Activated CD4-positive, alpha-beta memory T cell treated with anti-CD3 and anti-CD28 coated beads for 36 hours (primary cell): ENCODE data around the gene ASTN2. TPM values are rescaled to one million over a fixed set of nuclear protein-coding genes. Genes with fewer than 3 reads are reported as not detected.

Source experiments
- CTCF ChIA-PET: fragments of 350-600 bp; sonication (Branson Sonifier 250); formaldehyde crosslinking; loops from one replicate; lab custom pipeline; 2021; ENCODE audit warnings: antibody characterized with exemption, inconsistent platforms; lab: Charles Lee
- POLR2A ChIA-PET: fragments of 350-600 bp; sonication (Branson Sonifier 250); formaldehyde crosslinking; loops from one replicate; lab custom pipeline; 2021; ENCODE audit warnings: antibody characterized with exemption; lab: Charles Lee
- DNase-seq: peaks from one replicate; pipeline ENCODE4 v3.0.0-alpha.2; 2020
- H3K27ac Mint-ChIP-seq: one replicate; pipeline ENCODE4 v1.8.0; 2021; ENCODE audit warnings: mixed read lengths
- H3K27me3 Mint-ChIP-seq: one replicate; pipeline ENCODE4 v1.8.0; 2021; ENCODE audit warnings: mixed read lengths
- H3K36me3 Mint-ChIP-seq: one replicate; pipeline ENCODE4 v1.8.0; 2021; ENCODE audit warnings: mixed read lengths
- H3K4me1 Mint-ChIP-seq: one replicate; pipeline ENCODE4 v1.8.0; 2021; ENCODE audit warnings: low read depth, mixed read lengths
- H3K4me3 Mint-ChIP-seq: one replicate; pipeline ENCODE4 v1.8.0; 2021; ENCODE audit warnings: mild to moderate bottlenecking, mixed read lengths
- H3K9me3 Mint-ChIP-seq: one replicate; pipeline ENCODE4 v1.8.0; 2021; ENCODE audit warnings: mixed read lengths
- intact Hi-C: fragments of 100-400 bp; cut with micrococcal nuclease; formaldehyde crosslinking; loops from one replicate; pipeline ENCODE4 v1.15.1; 2023
- total RNA-seq, 2 experiments: library from RNA; stranded (reverse); gene quantifications; one replicate each; pipeline ENCODE4 v1.2.3, GENCODE V29; 2021

Gene ASTN2
- total RNA-seq, 2 experiments from 2014 or later, result 3.3 to 3.4 TPM

GRCh38 chr9:117379341-117379740 is 35.5 kb downstream of the ASTN2 start:
- intact Hi-C loops, result no loop called here
- no peaks in the 10 kb centered on the region for H3K27me3 Mint-ChIP-seq
- CTCF ChIA-PET, result no interaction called here
- no peaks in the 10 kb centered on the region for H3K4me1 Mint-ChIP-seq
- H3K4me3 Mint-ChIP-seq, result no peak overlapping the region
- H3K9me3 Mint-ChIP-seq, result peaks cover 3% of the 10 kb centered on the region
- no peak overlapping the region for H3K27ac Mint-ChIP-seq
- DNase-seq, result no peak
- POLR2A ChIA-PET, result no interaction called here
- H3K36me3 Mint-ChIP-seq, result no peaks in the 10 kb centered on the region

GRCh38 chr9:117377046-117377445 is 37.8 kb downstream of the ASTN2 start:
- Mint-ChIP-seq H3K4me3 (no peak overlapping the region), H3K36me3 (no peaks in the 10 kb centered on the region), H3K9me3 (peaks cover 3% of the 10 kb centered on the region), H3K27me3 (no peaks in the 10 kb centered on the region), H3K4me1 (no peaks in the 10 kb centered on the region), H3K27ac (no peak overlapping the region)
- no peak for DNase-seq
- POLR2A ChIA-PET, result no interaction called here
- CTCF ChIA-PET, result no interaction called here
- intact Hi-C loops, result no loop called here

DNA sequence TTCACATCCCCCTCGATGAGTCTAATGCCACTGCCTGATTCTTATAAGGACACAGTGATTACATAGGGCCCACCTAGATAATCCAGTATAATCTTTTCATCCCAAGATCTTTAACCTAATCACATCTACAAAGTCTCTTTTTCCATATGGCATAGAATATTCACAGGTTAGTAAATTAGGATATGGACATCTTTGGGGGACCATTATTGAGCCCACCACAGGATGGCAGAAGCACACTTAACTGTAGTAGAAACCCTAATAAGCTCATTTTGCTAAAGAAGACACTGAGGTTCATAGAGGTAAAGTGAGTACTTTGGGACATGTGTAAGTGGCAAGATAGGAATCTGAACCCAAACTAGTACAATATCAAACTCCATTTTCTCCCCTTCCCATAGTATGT is 38.9 kb downstream of the ASTN2 start:
- intact Hi-C loops, result no loop called here
- ChIA-PET POLR2A (no interaction called here), CTCF (no interaction called here)
- no peak for DNase-seq
- no peaks in the 10 kb centered on the region for H3K4me1 Mint-ChIP-seq
- no peak overlapping the region for H3K27ac Mint-ChIP-seq
- no peak overlapping the region for H3K4me3 Mint-ChIP-seq
- H3K9me3 Mint-ChIP-seq, result peaks cover under 1% of the 10 kb centered on the region
- no peaks in the 10 kb centered on the region for H3K27me3 Mint-ChIP-seq
- H3K36me3 Mint-ChIP-seq, result no peaks in the 10 kb centered on the region

GRCh38 chr9:117374076-117374725 is 40.7 kb downstream of the ASTN2 start:
- ChIA-PET POLR2A (no interaction called here), CTCF (no interaction called here)
- H3K4me1 Mint-ChIP-seq, result no peaks in the 10 kb centered on the region
- no peaks in the 10 kb centered on the region for H3K36me3 Mint-ChIP-seq
- no peaks in the 10 kb centered on the region for H3K27me3 Mint-ChIP-seq
- intact Hi-C loops, result no loop called here
- H3K4me3 Mint-ChIP-seq, result no peak overlapping the region
- no peaks in the 10 kb centered on the region for H3K9me3 Mint-ChIP-seq
- no peak overlapping the region for H3K27ac Mint-ChIP-seq
- no peak for DNase-seq

- Mint-ChIP-seq H3K27me3 (no peaks in the 10 kb centered on the region), H3K9me3 (peaks cover 2% of the 10 kb centered on the region), H3K4me1 (no peaks in the 10 kb centered on the region), H3K27ac (no peak overlapping the region), H3K36me3 (no peaks in the 10 kb centered on the region), H3K4me3 (no peak overlapping the region)
- intact Hi-C loops, result no loop called here
- POLR2A ChIA-PET, result no interaction called here
- no peak for DNase-seq
- CTCF ChIA-PET, result no interaction called here
Observed at GRCh38 chr9:117368684-117369230, 46.1 kb downstream of the ASTN2 start.

GRCh38 chr9:117365438-117365837 is 49.4 kb downstream of the ASTN2 start:
- CTCF ChIA-PET, result no interaction called here
- POLR2A ChIA-PET, result no interaction called here
- Mint-ChIP-seq H3K4me1 (no peaks in the 10 kb centered on the region), H3K4me3 (no peak overlapping the region), H3K36me3 (no peaks in the 10 kb centered on the region), H3K9me3 (peaks cover 2% of the 10 kb centered on the region), H3K27me3 (no peaks in the 10 kb centered on the region), H3K27ac (no peak overlapping the region)
- DNase-seq, result no peak
- intact Hi-C loops, result no loop called here

DNA sequence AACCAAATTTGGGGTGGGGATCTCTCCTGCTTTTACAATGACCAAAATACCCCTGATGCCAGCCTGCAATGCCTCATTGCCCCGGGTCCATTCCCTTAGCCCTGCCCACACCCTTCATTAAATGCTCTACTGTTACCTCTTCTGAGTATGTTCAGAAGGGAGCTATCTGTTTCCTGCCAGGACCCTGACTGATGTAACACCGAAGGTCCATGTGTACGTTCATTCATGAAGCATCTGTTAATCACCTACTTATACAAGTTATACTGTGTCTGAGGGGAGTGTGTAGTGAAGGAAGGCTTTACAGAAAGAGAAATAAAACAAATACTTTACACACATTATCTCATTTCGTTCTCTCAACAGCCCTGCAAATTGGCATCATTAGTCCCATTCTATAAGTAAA is 51.9 kb downstream of the ASTN2 start:
- no peaks in the 10 kb centered on the region for H3K36me3 Mint-ChIP-seq
- ChIA-PET CTCF (no interaction called here), POLR2A (no interaction called here)
- peaks cover 2% of the 10 kb centered on the region for H3K9me3 Mint-ChIP-seq
- H3K27me3 Mint-ChIP-seq, result no peaks in the 10 kb centered on the region
- intact Hi-C loops, result no loop called here
- DNase-seq, result no peak
- no peak overlapping the region for H3K27ac Mint-ChIP-seq
- H3K4me3 Mint-ChIP-seq, result no peak overlapping the region
- H3K4me1 Mint-ChIP-seq, result no peaks in the 10 kb centered on the region

DNA sequence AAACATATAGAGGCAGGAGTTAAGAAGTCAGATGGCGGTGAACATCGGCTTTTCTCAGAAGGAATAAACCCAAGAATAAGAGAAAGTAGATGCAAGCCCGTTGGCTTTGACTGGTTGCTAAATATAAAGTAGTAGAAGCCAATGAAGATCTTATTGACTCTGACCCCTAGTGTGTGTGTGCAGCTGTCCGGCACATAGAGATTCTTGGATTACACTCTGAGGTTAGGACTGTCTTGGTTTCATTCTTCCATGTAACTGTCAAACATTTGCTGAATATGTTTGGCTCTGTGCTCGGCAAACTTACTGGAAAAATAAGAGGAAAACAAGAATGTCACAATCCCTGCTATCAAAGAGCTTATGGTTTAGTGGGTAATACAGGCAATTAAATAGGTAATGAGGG is 54.9 kb downstream of the ASTN2 start:
- no peak for DNase-seq
- H3K9me3 Mint-ChIP-seq, result no peaks in the 10 kb centered on the region
- H3K36me3 Mint-ChIP-seq, result no peaks in the 10 kb centered on the region
- H3K27ac Mint-ChIP-seq, result no peak overlapping the region
- ChIA-PET POLR2A (no interaction called here), CTCF (no interaction called here)
- no peaks in the 10 kb centered on the region for H3K27me3 Mint-ChIP-seq
- no peak overlapping the region for H3K4me3 Mint-ChIP-seq
- H3K4me1 Mint-ChIP-seq, result no peaks in the 10 kb centered on the region
- intact Hi-C loops, result no loop called here

GRCh38 chr9:117355542-117355941 is 59.3 kb downstream of the ASTN2 start:
- Mint-ChIP-seq H3K4me3 (no peak overlapping the region), H3K9me3 (no peaks in the 10 kb centered on the region), H3K27ac (no peak overlapping the region), H3K27me3 (no peaks in the 10 kb centered on the region), H3K36me3 (no peaks in the 10 kb centered on the region), H3K4me1 (no peaks in the 10 kb centered on the region)
- no peak for DNase-seq
- POLR2A ChIA-PET, result no interaction called here
- intact Hi-C loops, result no loop called here
- CTCF ChIA-PET, result no interaction called here

GRCh38 chr9:117354997-117355396 is 59.9 kb downstream of the ASTN2 start:
- Mint-ChIP-seq H3K27me3 (no peaks in the 10 kb centered on the region), H3K4me1 (no peaks in the 10 kb centered on the region), H3K9me3 (no peaks in the 10 kb centered on the region), H3K36me3 (no peaks in the 10 kb centered on the region), H3K27ac (no peak overlapping the region), H3K4me3 (no peak overlapping the region)
- ChIA-PET POLR2A (no interaction called here), CTCF (no interaction called here)
- intact Hi-C loops, result no loop called here
- no peak for DNase-seq

DNA sequence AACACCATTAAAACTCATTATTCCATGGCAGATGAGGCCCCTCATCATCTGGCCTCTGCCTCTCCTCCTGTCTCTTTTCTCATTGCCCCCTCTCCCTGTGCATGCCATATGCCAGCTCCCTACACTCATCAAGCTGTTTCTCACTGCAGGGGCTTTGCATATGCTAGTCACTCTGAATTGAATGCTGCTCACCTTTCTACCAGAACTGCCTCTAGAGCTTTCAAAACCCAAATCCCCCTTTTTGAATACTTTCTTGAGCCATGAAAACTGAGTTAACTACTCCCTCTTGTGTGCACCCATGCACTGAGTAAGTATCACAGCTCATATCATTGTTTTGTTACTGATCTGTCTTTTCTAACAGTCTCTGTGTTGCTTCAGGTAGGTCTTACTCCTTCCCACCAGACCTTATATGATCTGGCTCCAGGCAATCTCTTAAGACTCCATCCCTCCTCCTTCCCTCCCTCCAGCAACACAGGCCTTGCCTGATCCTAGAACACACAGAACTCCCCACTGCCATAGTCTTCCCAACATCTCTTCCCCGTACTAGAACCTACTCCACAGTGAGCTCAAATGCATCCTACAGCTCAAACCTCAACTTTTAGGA is 60.5 kb downstream of the ASTN2 start:
- intact Hi-C loops, result no loop called here
- POLR2A ChIA-PET, result no interaction called here
- Mint-ChIP-seq H3K9me3 (no peaks in the 10 kb centered on the region), H3K4me3 (no peak overlapping the region), H3K27me3 (no peaks in the 10 kb centered on the region), H3K4me1 (no peaks in the 10 kb centered on the region), H3K36me3 (no peaks in the 10 kb centered on the region), H3K27ac (no peak overlapping the region)
- CTCF ChIA-PET, result no interaction called here
- no peak for DNase-seq

DNA sequence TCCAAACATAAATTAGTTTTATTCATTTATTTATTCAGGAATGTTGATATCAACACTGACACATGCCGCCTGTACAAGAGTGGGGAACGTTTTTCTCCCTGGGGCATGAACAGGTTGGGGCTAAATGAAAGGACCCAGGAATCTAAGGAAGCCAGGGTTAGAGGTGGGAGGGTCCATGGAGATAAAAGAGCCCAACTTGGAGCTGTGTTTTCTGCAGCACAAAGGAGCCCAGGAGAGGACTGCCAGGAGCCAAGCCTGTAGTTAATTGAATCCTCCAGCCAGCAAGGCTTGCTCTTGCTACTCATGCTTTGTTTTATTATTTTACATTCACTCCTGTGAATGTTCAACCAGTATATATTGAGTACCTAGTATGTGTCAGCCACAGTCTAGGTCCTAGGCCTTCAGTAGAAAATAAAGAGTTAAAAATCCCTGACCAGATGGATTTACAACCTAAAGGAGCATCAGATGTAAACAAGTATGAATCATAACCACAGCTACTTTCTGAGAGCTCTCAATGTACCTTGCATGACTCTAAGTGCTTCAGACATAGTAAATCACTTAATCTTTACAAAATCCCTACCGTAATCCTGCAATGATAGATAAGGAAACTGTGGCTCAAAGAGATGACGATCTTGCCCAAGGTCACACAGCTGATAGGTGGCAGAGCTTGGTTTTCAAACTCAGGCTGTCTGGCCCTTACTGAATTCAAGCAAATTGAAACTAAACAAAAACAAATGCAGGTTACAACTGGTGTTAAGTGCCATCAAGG is 69.8 kb downstream of the ASTN2 start:
- H3K27me3 Mint-ChIP-seq, result no peaks in the 10 kb centered on the region
- no peak overlapping the region for H3K27ac Mint-ChIP-seq
- intact Hi-C loops, result no loop called here
- no peak overlapping the region for H3K4me3 Mint-ChIP-seq
- no peak for DNase-seq
- no peaks in the 10 kb centered on the region for H3K4me1 Mint-ChIP-seq
- no peaks in the 10 kb centered on the region for H3K9me3 Mint-ChIP-seq
- ChIA-PET CTCF (no interaction called here), POLR2A (no interaction called here)
- no peaks in the 10 kb centered on the region for H3K36me3 Mint-ChIP-seq
